K562 (cell line): ENCODE data around the gene SPG21. TPM values are rescaled to one million over a fixed set of nuclear protein-coding genes. Genes with fewer than 3 reads are reported as not detected.

Source experiments
- ATAC-seq: fragments of 200-7000 bp; cut with Tn5 transposase; 3 replicates; pipeline ENCODE4 v1.9.1; 2020; ENCODE audit warnings: moderate library complexity
- BruUV-seq: library from RNA; stranded (reverse); fragments of 400-500 nt; replicated peaks from 2 replicates; lab custom pipeline; 2021; lab: Mats Ljungman, UMichigan
- CTCF ChIA-PET: fragments of 300-600 bp; formaldehyde crosslinking; extraction: SDS; loops from one replicate; lab custom pipeline; 2021; ENCODE audit warnings: low intra/inter-chr PET ratio; lab: Yijun Ruan, JAX
- POLR2A ChIA-PET: fragments of 300-600, 350-650 bp; sonication (Branson Sonifier 250); formaldehyde crosslinking; extraction: SDS; loops from one replicate; lab custom pipeline; 2021; ENCODE audit warnings: antibody characterized with exemption, inconsistent platforms; lab: Yijun Ruan, JAX
- DNase-seq, 4 experiments: peaks; one replicate each; pipeline versions ENCODE4 v3.0.0 to v3.0.0-alpha.2; 2011 to 2018; ENCODE audit warnings: low spot score in 3 of 4, mixed read lengths in 3 of 4; ENCODE audit errors: extremely low read depth in 1 of 4
- FAIRE-seq: peaks from 2 replicates; lab custom pipeline; 2011; peaks lifted over from hg19 to GRCh38; lab: Jason Lieb, UNC
- H2AFZ ChIP-seq: 2 replicates; pipeline ENCODE4 v1.6.0; 2011; ENCODE audit warnings: low read depth, low read length, control low read depth, inconsistent platforms
- H3K27ac ChIP-seq: fragments of 200-600 bp; 3 replicates; pipeline ENCODE4 v1.8.0; 2011; ENCODE audit warnings: low read depth, mild to moderate bottlenecking, control low read depth, inconsistent platforms, low read length, moderate library complexity, mixed read lengths; ENCODE audit errors: extremely low read depth
- H3K27me3 ChIP-seq, 2 experiments: fragments of 300-600 bp in 1 of 2; 2 replicates in 1 of 2; 3 replicates in 1 of 2; pipeline versions ENCODE4 v1.6.0 to v1.8.0; 2011; ENCODE audit warnings: inconsistent platforms in 2 of 2, low read length in 2 of 2, mild to moderate bottlenecking in 1 of 2, mixed read lengths in 1 of 2, moderate library complexity in 1 of 2; ENCODE audit not compliant: control insufficient read depth in 2 of 2, insufficient read depth in 2 of 2
- H3K36me3 ChIP-seq: fragments of 300-600 bp; 3 replicates; pipeline ENCODE4 v1.8.0; 2011; ENCODE audit warnings: mild to moderate bottlenecking, low read length, inconsistent platforms; ENCODE audit not compliant: control insufficient read depth, insufficient read depth
- H3K4me1 ChIP-seq, 2 experiments: fragments of 200-600 bp in 1 of 2; replicated peaks in 1 of 2; 2 replicates in 1 of 2; 3 replicates in 1 of 2; pipeline versions ENCODE4 v1.5.1 to v1.8.0; 2011; ENCODE audit warnings: inconsistent platforms in 2 of 2, low read length in 2 of 2, mild to moderate bottlenecking in 1 of 2, mixed read lengths in 1 of 2, moderate library complexity in 1 of 2; ENCODE audit not compliant: control insufficient read depth in 2 of 2, insufficient read depth in 2 of 2
- H3K4me2 ChIP-seq: 2 replicates; pipeline ENCODE4 v1.6.1; 2011; ENCODE audit warnings: low read length, control low read depth, inconsistent platforms, mixed read lengths; ENCODE audit not compliant: insufficient read depth
- H3K4me3 ChIP-seq: fragments of 200-600 bp; sonication (generic), shearing (Covaris generic); 2 replicates; pipeline ENCODE4 v1.5.1; 2016; ENCODE audit warnings: control low read depth, inconsistent platforms
- H3K79me2 ChIP-seq: fragments of 200-600 bp; 3 replicates; pipeline ENCODE4 v1.8.0; 2011; ENCODE audit warnings: low read length, inconsistent platforms; ENCODE audit not compliant: control insufficient read depth, insufficient read depth
- H3K9ac ChIP-seq, 2 experiments: 2 replicates each; pipeline versions ENCODE4 v1.6.0 to v1.6.1; 2011; ENCODE audit warnings: low read depth in 2 of 2, low read length in 2 of 2, control low read depth in 1 of 2, inconsistent platforms in 1 of 2, mild to moderate bottlenecking in 1 of 2, mixed read lengths in 1 of 2; ENCODE audit not compliant: insufficient read depth in 1 of 2
- H3K9me1 ChIP-seq: one replicate; pipeline ENCODE4 v1.6.0; 2011; ENCODE audit warnings: inconsistent platforms, mild to moderate bottlenecking, low read length, moderate library complexity; ENCODE audit not compliant: control insufficient read depth, insufficient read depth
- H3K9me3 ChIP-seq: replicated peaks from 2 replicates; pipeline ENCODE4 v1.5.1; 2011; ENCODE audit warnings: low read depth, low read length, inconsistent platforms; ENCODE audit not compliant: control insufficient read depth, insufficient read depth
- H4K20me1 ChIP-seq: replicated peaks from 2 replicates; pipeline ENCODE4 v1.6.1; 2011; ENCODE audit warnings: low read length, inconsistent platforms, mixed read lengths; ENCODE audit not compliant: control insufficient read depth, insufficient read depth
- C11orf30 ChIP-seq: fragments of 450-650 bp; IDR thresholded peaks from 2 replicates; pipeline ENCODE4 v1.6.1; 2016; ENCODE audit warnings: low read depth, mild to moderate bottlenecking
- KLF16 ChIP-seq: IDR thresholded peaks from 2 replicates; pipeline ENCODE4 v1.6.1; 2016; ENCODE audit warnings: antibody characterized with exemption
- MAFG ChIP-seq: fragments of 450-650 bp; conservative IDR thresholded peaks from 2 replicates; pipeline ENCODE4 v1.6.1; 2016; ENCODE audit warnings: missing genetic modification characterization, missing compliant biosample characterization
- NCOA2 ChIP-seq, 2 experiments: fragments of 450-650 bp; IDR thresholded peaks; 2 replicates each; pipeline ENCODE4 v1.6.1; 2018; ENCODE audit warnings: mild to moderate bottlenecking in 2 of 2, moderate library complexity in 1 of 2; ENCODE audit not compliant: partially characterized antibody in 2 of 2
- ZFP91 ChIP-seq: sonication (generic); formaldehyde crosslinking; IDR thresholded peaks from 2 replicates; pipeline ENCODE4 v1.8.0; 2022; ENCODE audit warnings: mild to moderate bottlenecking, missing genetic modification reagents
- ZNF253 ChIP-seq: fragments of 250-450 bp; sonication (Bioruptor Pico); conservative IDR thresholded peaks from 2 replicates; pipeline ENCODE4 v1.6.1; 2021; ENCODE audit warnings: mild to moderate bottlenecking
- ZNF280B ChIP-seq: fragments of 250-450 bp; sonication (Bioruptor Pico); IDR thresholded peaks from 2 replicates; pipeline ENCODE4 v1.5.1; 2021; ENCODE audit warnings: mild to moderate bottlenecking
- ZNF316 ChIP-seq: fragments of 450-650 bp; IDR thresholded peaks from 2 replicates; pipeline ENCODE4 v1.6.1; 2016
- ZNF766 ChIP-seq: fragments of 200-800 bp; sonication (Bioruptor generic); conservative IDR thresholded peaks from 2 replicates; pipeline ENCODE4 v1.6.1; 2016; ENCODE audit warnings: missing genetic modification characterization, missing compliant biosample characterization
- WGBS: fragments of 100-300 bp; shearing (Covaris generic); methylation state at CpG from one replicate; pipeline ENCODE4 v1.1.6; 2016; ENCODE audit warnings: low coverage, mixed read lengths; ENCODE audit not compliant: insufficient coverage; ENCODE audit errors: missing lambda C conversion rate; 5-methylcytosine and 5-hydroxymethylcytosine counted together
- in situ Hi-C: fragments of 300-500 bp; cut with MboI; formaldehyde crosslinking; loops from 4 replicates; pipeline ENCODE4 v1.15.0; 2018; ENCODE audit warnings: inconsistent platforms, mixed read lengths
- intact Hi-C: fragments of 100-400 bp; cut with micrococcal nuclease; formaldehyde crosslinking; loops from 2 replicates; pipeline ENCODE4 v1.14.2; 2022
- polyA plus RNA-seq, 8 experiments: library from polyadenylated mRNA; depleted of rRNA in 4 of 8; stranded (reverse) in 5 of 8; unstranded in 3 of 8; fragments of >200 nt; fragmentation: Nextera tagmentation in 2 of 8; fragmentation: Illumina TruSeq in 1 of 8; extraction: Ambion mirVana in 2 of 8; extraction: Trizol in 1 of 8; gene quantifications; 2 replicates each; pipeline versions ENCODE4 v1.2.1 to v1.2.3, GENCODE V29; 2011 to 2014; ENCODE audit warnings: inconsistent platforms in 1 of 8, missing spikeins in 1 of 8
- total RNA-seq, 7 experiments: library from RNA; depleted of rRNA in 6 of 7; stranded (reverse); fragments of >200 nt in 6 of 7; fragmentation: Illumina TruSeq in 2 of 7; extraction: Trizol in 2 of 7; gene quantifications; 2 replicates each; pipeline versions ENCODE4 v1.2.1 to v1.2.3, GENCODE V29; 2011 to 2021; ENCODE audit warnings: low replicate concordance in 1 of 7

Gene SPG21
- total and polyA plus RNA-seq, 9 of the 15 experiments (the other 6 are each of a cell fraction or from before 2014, with no cell fraction given) = 22.8 to 98.8 (median 65.1) TPM

DNA sequence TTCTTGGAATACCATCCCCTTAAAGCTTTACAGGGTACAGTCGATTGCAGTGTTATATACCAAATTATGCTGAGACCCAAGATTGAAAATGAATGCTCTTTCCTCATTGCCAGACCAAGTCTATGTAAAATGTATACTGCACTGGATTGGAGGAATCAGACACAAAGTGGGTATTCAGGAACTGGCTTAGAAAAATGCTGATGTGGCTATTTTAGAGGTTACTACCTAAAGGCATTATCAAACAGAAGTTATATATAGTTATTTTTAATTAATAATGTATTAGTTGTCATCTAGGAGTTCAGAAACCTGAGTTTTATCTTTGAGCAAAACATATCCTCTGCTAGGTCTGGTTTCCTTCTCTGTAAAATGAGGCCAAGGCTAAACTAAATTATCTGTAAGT, 3.6 kb upstream of the SPG21 start:
- H3K27ac ChIP-seq = no peak overlapping the region
- H3K9me3 ChIP-seq = no peaks in the 10 kb centered on the region
- no peaks in the 10 kb centered on the region for H3K36me3 ChIP-seq
- ATAC-seq = no peak
- CTCF ChIA-PET = no interaction called here
- H3K79me2 ChIP-seq = peaks cover 12% of the 10 kb centered on the region
- 5% methylated on average over 1 of the region's 1 CpG for WGBS
- no peak for FAIRE-seq
- POLR2A ChIA-PET = interaction anchor here (0.8 to 2.1 kb wide), 2 partner anchors 10 to 127 kb away, joined by 4 to 7 read pairs; no protein-coding TSS in a partner anchor
- intact Hi-C loops = no loop called here
- no peaks in the 10 kb centered on the region for H3K27me3 ChIP-seq
- no peak overlapping the region for H3K9ac ChIP-seq
- H3K4me3 ChIP-seq = no peak overlapping the region
- H2AFZ ChIP-seq = peak overlapping the region; percentile 38; the same call in 1 of the 2 replicates
- H4K20me1 ChIP-seq = no peaks in the 10 kb centered on the region
- no peaks in the 10 kb centered on the region for H3K9me1 ChIP-seq
- H3K4me2 ChIP-seq = no peak overlapping the region
- H3K4me1 ChIP-seq = peaks cover 5 to 10% of the 10 kb centered on the region in 2 experiments; a peak in 4 of 5 replicates
- DNase-seq = no peak
- in situ Hi-C loops = no loop called here
- no TSS peak for BruUV-seq
- TF ChIP-seq MAFG (tag) (peak; percentile 89), KLF16 (no peak), ZFP91 (no peak), ZNF253 (CRISPR knock-in tag) (no peak), ZNF766 (CRISPR knock-in tag) (no peak), ZNF316 (peak; percentile 96), C11orf30 (peak; percentile 92), NCOA2 (IDR thresholded peaks at IDR 0.05; ENCODE audit: partially characterized antibody in 2 of 2) (no peak), ZNF280B (CRISPR knock-in tag) (no peak)
